ENCODE data around the gene SAMSN1. TPM values are rescaled to one million over a fixed set of nuclear protein-coding genes. Genes with fewer than 3 reads are reported as not detected.

The SAMSN1 gene
- polyA plus RNA-seq, 3 donors from 2014 or later: 15.4 to 21.0 (median 19.6) TPM

- DNase-seq: no peak
- Mint-ChIP-seq H3K4me3 (no peak overlapping the region), H3K4me1 (peaks cover 24 to 30% of the 10 kb centered on the region in 2 donors), H3K9me3 (peaks cover 0 to 1% (median 0%) of the 10 kb centered on the region in 6 donors), H3K36me3 (peaks cover 5 to 26% (median 7%) of the 10 kb centered on the region in 3 donors), H3K27ac (peak overlapping the region in 3 of 6 donors; percentile 6 to 64 (median 19)), H3K27me3 (ENCODE audit: low read depth in 3 of 3) (no peaks in the 10 kb centered on the region)
Measured at GRCh38 chr21:14484188-14485009, 61.7 kb downstream of the SAMSN1 start.

DNA sequence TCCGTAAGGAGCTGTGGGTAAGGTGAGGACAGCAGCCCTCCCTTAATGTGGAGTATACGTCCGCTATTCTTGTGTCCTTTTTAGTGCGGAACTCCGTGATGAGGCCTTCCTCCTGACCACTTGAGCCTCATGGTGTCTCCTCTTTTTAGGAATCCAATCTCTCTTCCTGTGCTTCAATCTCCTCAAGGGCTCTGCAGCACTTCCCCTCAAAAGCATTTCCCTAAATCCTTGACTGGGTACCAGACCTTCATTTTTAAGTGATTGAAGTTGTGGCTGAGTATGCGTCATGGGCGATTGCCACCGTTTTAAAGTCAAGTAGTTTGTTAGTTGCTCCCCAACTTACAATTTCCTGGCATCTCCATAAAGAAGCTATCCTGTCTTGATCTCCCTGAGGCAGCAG is 62.8 kb downstream of the SAMSN1 start:
- H3K4me3 Mint-ChIP-seq: peak overlapping the region in 1 of 5 donors; percentile 33
- DNase-seq: no peak
- no peaks in the 10 kb centered on the region for H3K27me3 Mint-ChIP-seq (ENCODE audit: low read depth in 3 of 3)
- peak overlapping the region in 5 of 6 donors; percentile 13 to 81 (median 36) for H3K27ac Mint-ChIP-seq
- peaks cover 0 to 1% (median 0%) of the 10 kb centered on the region in 6 donors for H3K9me3 Mint-ChIP-seq
- H3K36me3 Mint-ChIP-seq: peaks cover 5 to 21% (median 7%) of the 10 kb centered on the region in 3 donors
- peaks cover 24 to 30% of the 10 kb centered on the region in 2 donors for H3K4me1 Mint-ChIP-seq

GRCh38 chr21:14482165-14482564 is 64.0 kb downstream of the SAMSN1 start:
- Mint-ChIP-seq H3K9me3 (peaks cover 0 to 1% (median 0%) of the 10 kb centered on the region in 6 donors), H3K27ac (peak overlapping the region; percentile 71 to 91 (median 79)), H3K4me1 (peaks cover 24 to 30% of the 10 kb centered on the region in 2 donors), H3K36me3 (peaks cover 5 to 21% (median 7%) of the 10 kb centered on the region in 3 donors), H3K4me3 (peak overlapping the region; percentile 65 to 88 (median 79)), H3K27me3 (ENCODE audit: low read depth in 3 of 3) (no peaks in the 10 kb centered on the region)
- DNase-seq: peak; percentile 15 to 40 (median 26)

GRCh38 chr21:14480411-14481031 is 65.6 kb downstream of the SAMSN1 start:
- H3K27me3 Mint-ChIP-seq (ENCODE audit: low read depth in 3 of 3): no peaks in the 10 kb centered on the region
- no peak for DNase-seq
- no peak overlapping the region for H3K27ac Mint-ChIP-seq
- H3K36me3 Mint-ChIP-seq: peaks cover 5 to 16% (median 11%) of the 10 kb centered on the region in 3 donors
- peaks cover 24 to 30% of the 10 kb centered on the region in 2 donors for H3K4me1 Mint-ChIP-seq
- H3K9me3 Mint-ChIP-seq: peaks cover 0 to 1% (median 0%) of the 10 kb centered on the region in 6 donors
- H3K4me3 Mint-ChIP-seq: no peak overlapping the region

GRCh38 chr21:14479241-14479786 is 66.8 kb downstream of the SAMSN1 start:
- H3K36me3 Mint-ChIP-seq: peaks cover 0 to 9% (median 7%) of the 10 kb centered on the region in 3 donors
- H3K4me1 Mint-ChIP-seq: peaks cover 24 to 30% of the 10 kb centered on the region in 2 donors
- peak overlapping the region in 1 of 6 donors; percentile 28 for H3K27ac Mint-ChIP-seq
- H3K27me3 Mint-ChIP-seq (ENCODE audit: low read depth in 3 of 3): no peaks in the 10 kb centered on the region
- DNase-seq: no peak
- no peak overlapping the region for H3K4me3 Mint-ChIP-seq
- H3K9me3 Mint-ChIP-seq: peaks cover 0 to 1% (median 0%) of the 10 kb centered on the region in 6 donors

GRCh38 chr21:14477841-14478240 is 68.3 kb downstream of the SAMSN1 start:
- Mint-ChIP-seq H3K4me1 (peaks cover 17 to 21% of the 10 kb centered on the region in 2 donors), H3K4me3 (no peak overlapping the region), H3K9me3 (peaks cover 0 to 1% (median 0%) of the 10 kb centered on the region in 6 donors), H3K27ac (no peak overlapping the region), H3K36me3 (peaks cover 0 to 3% (median 0%) of the 10 kb centered on the region in 3 donors), H3K27me3 (ENCODE audit: low read depth in 3 of 3) (no peaks in the 10 kb centered on the region)
- DNase-seq: no peak

DNA sequence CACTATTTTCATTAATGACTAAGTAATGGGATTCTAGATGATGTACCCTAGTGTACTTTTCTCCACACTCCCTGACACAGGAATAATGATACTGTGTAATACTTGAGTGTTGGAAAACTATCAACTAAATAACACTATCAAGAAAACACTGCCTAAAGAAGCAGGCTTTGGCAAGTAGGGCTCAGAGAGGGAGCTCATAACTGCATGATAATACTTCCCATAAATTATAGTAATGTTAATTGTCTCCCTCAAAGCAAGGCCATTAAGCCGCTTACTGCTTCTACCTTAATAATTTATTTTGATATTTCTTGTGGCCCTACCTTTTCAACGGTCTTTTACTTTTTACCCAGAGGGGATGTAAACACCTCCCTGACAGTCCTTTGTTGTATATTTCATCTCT is 69.0 kb downstream of the SAMSN1 start:
- Mint-ChIP-seq H3K4me1 (peaks cover 10 to 14% of the 10 kb centered on the region in 2 donors), H3K4me3 (no peak overlapping the region), H3K27me3 (ENCODE audit: low read depth in 3 of 3) (no peaks in the 10 kb centered on the region), H3K9me3 (peaks cover 0 to under 1% (median 0%) of the 10 kb centered on the region in 6 donors), H3K27ac (no peak overlapping the region), H3K36me3 (peaks cover 0 to 3% (median 0%) of the 10 kb centered on the region in 3 donors)
- DNase-seq: no peak

- no peaks in the 10 kb centered on the region for H3K4me1 Mint-ChIP-seq
- H3K36me3 Mint-ChIP-seq: peaks cover 0 to 3% (median 0%) of the 10 kb centered on the region in 3 donors
- H3K9me3 Mint-ChIP-seq: no peaks in the 10 kb centered on the region
- DNase-seq: no peak
- peaks cover 0 to 3% (median 0%) of the 10 kb centered on the region in 3 donors for H3K27me3 Mint-ChIP-seq (ENCODE audit: low read depth in 3 of 3)
- H3K4me3 Mint-ChIP-seq: no peak overlapping the region
- H3K27ac Mint-ChIP-seq: no peak overlapping the region
Measured at GRCh38 chr21:14474995-14475394, 71.1 kb downstream of the SAMSN1 start.

DNA sequence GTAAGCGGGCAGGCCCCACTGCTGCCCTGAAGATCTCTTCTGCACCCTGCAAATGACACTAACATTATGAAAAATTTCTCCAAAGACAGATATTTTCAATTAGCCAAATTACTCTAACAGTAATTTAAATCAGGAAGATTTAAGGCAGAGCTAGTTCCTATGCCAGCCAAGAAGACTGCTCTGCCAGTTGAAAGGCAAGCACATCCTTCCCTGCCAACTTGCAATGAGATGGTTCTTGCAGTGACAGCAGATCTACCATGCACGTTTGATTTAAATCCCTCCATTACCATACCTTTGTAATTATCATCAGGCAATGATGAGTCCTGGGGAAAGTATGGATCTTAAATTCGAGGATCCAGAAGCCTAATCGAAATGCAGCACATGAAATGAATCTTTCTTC is 76.5 kb downstream of the SAMSN1 start:
- Mint-ChIP-seq H3K27ac (no peak overlapping the region), H3K4me1 (no peaks in the 10 kb centered on the region), H3K27me3 (ENCODE audit: low read depth in 3 of 3) (peaks cover 0 to 3% (median 0%) of the 10 kb centered on the region in 3 donors), H3K9me3 (no peaks in the 10 kb centered on the region), H3K36me3 (peaks cover 0 to 3% (median 0%) of the 10 kb centered on the region in 3 donors), H3K4me3 (no peak overlapping the region)
- DNase-seq: no peak

GRCh38 chr21:14466715-14467114 is 79.4 kb downstream of the SAMSN1 start:
- no peak overlapping the region for H3K27ac Mint-ChIP-seq
- no peaks in the 10 kb centered on the region for H3K9me3 Mint-ChIP-seq
- no peak overlapping the region for H3K4me3 Mint-ChIP-seq
- no peak for DNase-seq
- peaks cover 0 to 3% (median 0%) of the 10 kb centered on the region in 3 donors for H3K36me3 Mint-ChIP-seq
- no peaks in the 10 kb centered on the region for H3K4me1 Mint-ChIP-seq
- peaks cover 0 to 3% (median 0%) of the 10 kb centered on the region in 3 donors for H3K27me3 Mint-ChIP-seq (ENCODE audit: low read depth in 3 of 3)

DNA sequence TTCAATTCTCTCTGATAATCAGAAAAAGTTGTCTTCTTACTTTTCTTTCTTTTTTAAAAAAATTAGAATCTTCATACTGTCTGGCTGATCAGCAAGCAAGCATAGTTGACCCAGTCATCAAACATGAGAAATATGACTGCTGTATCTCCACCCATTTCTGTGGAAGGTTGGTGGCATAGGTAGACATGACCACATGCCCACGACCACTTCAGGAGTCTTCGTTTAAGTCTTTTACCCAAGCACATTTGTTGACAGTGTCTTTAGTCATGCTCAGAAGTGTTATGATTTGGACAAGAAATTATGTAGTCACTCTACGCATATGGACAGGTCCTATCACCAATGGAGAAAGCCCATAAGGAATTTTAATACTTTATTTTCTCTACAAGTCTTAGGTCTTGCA is 88.4 kb downstream of the SAMSN1 start:
- Mint-ChIP-seq H3K9me3 (no peaks in the 10 kb centered on the region), H3K4me3 (no peak overlapping the region), H3K36me3 (no peaks in the 10 kb centered on the region), H3K27me3 (ENCODE audit: low read depth in 3 of 3) (peaks cover 0 to 3% (median 2%) of the 10 kb centered on the region in 3 donors), H3K27ac (no peak overlapping the region), H3K4me1 (peaks cover 10 to 23% of the 10 kb centered on the region in 2 donors)
- DNase-seq: no peak

DNA sequence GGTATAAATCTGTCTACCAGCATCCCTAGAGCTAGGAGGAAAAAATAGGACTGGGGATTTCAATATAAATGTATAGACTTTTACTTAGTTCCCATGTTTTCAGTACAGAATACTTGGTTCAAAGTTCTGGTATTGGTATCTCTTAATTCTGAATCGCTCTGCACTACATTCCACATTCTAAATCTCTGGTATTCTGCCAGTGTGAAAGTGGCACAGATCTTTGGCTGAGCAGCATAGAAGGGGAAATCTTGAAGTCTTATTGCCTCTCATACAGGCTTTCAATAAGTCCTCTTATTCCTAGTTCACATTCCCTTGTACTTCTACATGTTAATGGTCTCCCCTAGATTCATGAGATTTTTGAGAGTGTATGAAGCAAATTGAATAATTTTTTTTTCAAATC is 89.2 kb downstream of the SAMSN1 start:
- Mint-ChIP-seq H3K4me1 (peaks cover 10 to 23% of the 10 kb centered on the region in 2 donors), H3K27ac (no peak overlapping the region), H3K36me3 (no peaks in the 10 kb centered on the region), H3K27me3 (ENCODE audit: low read depth in 3 of 3) (peaks cover 0 to 3% (median 2%) of the 10 kb centered on the region in 3 donors), H3K4me3 (no peak overlapping the region), H3K9me3 (no peaks in the 10 kb centered on the region)
- DNase-seq: no peak

GRCh38 chr21:14454016-14455009 is 91.8 kb downstream of the SAMSN1 start:
- no peak overlapping the region for H3K4me3 Mint-ChIP-seq
- peaks cover 0 to 4% (median 0%) of the 10 kb centered on the region in 3 donors for H3K36me3 Mint-ChIP-seq
- peaks cover 11 to 23% of the 10 kb centered on the region in 2 donors for H3K4me1 Mint-ChIP-seq
- H3K27ac Mint-ChIP-seq: no peak overlapping the region
- no peak for DNase-seq
- H3K27me3 Mint-ChIP-seq (ENCODE audit: low read depth in 3 of 3): peaks cover 0 to 2% (median 0%) of the 10 kb centered on the region in 3 donors
- peaks cover 0 to 2% (median 0%) of the 10 kb centered on the region in 6 donors for H3K9me3 Mint-ChIP-seq

Data from immature natural killer cell (primary cell).